HG02970 (cell line): ENCODE data around the gene ADPGK.

Source experiments
- ATAC-seq: cut with Tn5 transposase; IDR thresholded peaks from one replicate; pipeline ENCODE4 v1.9.1; 2021; ENCODE audit warnings: mild to moderate bottlenecking, moderate library complexity, moderate number of reproducible peaks; ENCODE audit not compliant: unreplicated experiment, low FRiP score

ADPGK gene

GRCh38 chr15:72792431-72792830 lies 8.9 kb upstream of the ADPGK start:
- no peak for ATAC-seq

GRCh38 chr15:72790302-72790910 lies 6.8 kb upstream of the ADPGK start:
- no peak for ATAC-seq

- no peak for ATAC-seq
Observed at GRCh38 chr15:72787526-72787925, 4.0 kb upstream of the ADPGK start.

- no peak for ATAC-seq
Observed at GRCh38 chr15:72786676-72787345, 3.3 kb upstream of the ADPGK start.

- no peak for ATAC-seq
Observed at GRCh38 chr15:72786242-72786641, 2.7 kb upstream of the ADPGK start.

- no peak for ATAC-seq
Observed at GRCh38 chr15:72785841-72786240, 2.3 kb upstream of the ADPGK start.

GRCh38 chr15:72785432-72785831 lies 1.9 kb upstream of the ADPGK start:
- no peak for ATAC-seq

- ATAC-seq, result no peak
Observed at GRCh38 chr15:72784456-72784876, 908 bp upstream of the ADPGK start.

- ATAC-seq, result peak; percentile 26
Observed at GRCh38 chr15:72783004-72783639, 436 bp downstream of the ADPGK start.

- ATAC-seq, result no peak
Observed at GRCh38 chr15:72782274-72783003, 1.1 kb downstream of the ADPGK start.

GRCh38 chr15:72781631-72782030 lies 1.9 kb downstream of the ADPGK start:
- no peak for ATAC-seq

- ATAC-seq, result no peak
Observed at GRCh38 chr15:72778796-72779195, 4.8 kb downstream of the ADPGK start.

- ATAC-seq, result no peak
Observed at GRCh38 chr15:72774696-72775383, 8.7 kb downstream of the ADPGK start.

- no peak for ATAC-seq
Observed at GRCh38 chr15:72771329-72771725, 12.2 kb downstream of the ADPGK start.

- no peak for ATAC-seq
Observed at GRCh38 chr15:72770673-72771328, 12.8 kb downstream of the ADPGK start.

- no peak for ATAC-seq
Observed at GRCh38 chr15:72766780-72767179, 16.8 kb downstream of the ADPGK start.

- ATAC-seq, result no peak
Observed at GRCh38 chr15:72766025-72766424, 17.5 kb downstream of the ADPGK start.

GRCh38 chr15:72764656-72765055 lies 18.9 kb downstream of the ADPGK start:
- ATAC-seq, result no peak

- no peak for ATAC-seq
Observed at GRCh38 chr15:72760590-72761260, 22.8 kb downstream of the ADPGK start.

- ATAC-seq, result no peak
Observed at GRCh38 chr15:72758182-72758581, 25.4 kb downstream of the ADPGK start.
